KMS-11 (cell line): ENCODE results near the gene SPARCL1.
"Not testable (repeated sequence)": the region's sequence is repeated elsewhere in the genome, so short reads cannot be mapped to it uniquely, and the experiment has no call there.

Experiments used
- H2AFZ ChIP-seq: fragments of 200-600 bp; sonication (generic); 2 replicates; pipeline ENCODE4 v1.6.1; 2016; ENCODE audit warnings: antibody characterized with exemption, mixed run types, low read depth
- H3K27ac ChIP-seq: fragments of 200-600 bp; sonication (generic); 2 replicates; pipeline ENCODE4 v1.6.1; 2016; ENCODE audit warnings: mild to moderate bottlenecking, mixed run types
- H3K27me3 ChIP-seq: fragments of 200-600 bp; sonication (generic); 2 replicates; pipeline ENCODE4 v1.6.1; 2017; ENCODE audit warnings: mild to moderate bottlenecking, low read depth, mixed run types, moderate library complexity; ENCODE audit not compliant: insufficient read depth
- H3K36me3 ChIP-seq: fragments of 200-600 bp; sonication (generic); 2 replicates; pipeline ENCODE4 v1.6.1; 2017; ENCODE audit warnings: mild to moderate bottlenecking, mixed run types; ENCODE audit not compliant: insufficient read depth
- H3K4me1 ChIP-seq: fragments of 200-600 bp; sonication (generic); 2 replicates; pipeline ENCODE4 v1.6.1; 2016; ENCODE audit warnings: mild to moderate bottlenecking, low read depth, mixed run types; ENCODE audit not compliant: poor library complexity, severe bottlenecking
- H3K4me2 ChIP-seq: fragments of 200-600 bp; sonication (generic); 2 replicates; pipeline ENCODE4 v1.7.0; 2016; ENCODE audit warnings: mild to moderate bottlenecking, mixed run types
- H3K4me3 ChIP-seq: fragments of 200-600 bp; sonication (generic); IDR thresholded peaks from 2 replicates; pipeline ENCODE4 v1.6.1; 2017; ENCODE audit warnings: low read depth, low read length, mixed read lengths; ENCODE audit not compliant: insufficient read depth
- H3K79me2 ChIP-seq: fragments of 200-600 bp; sonication (generic); 2 replicates; pipeline ENCODE4 v1.6.1; 2016; ENCODE audit warnings: low read depth, mixed run types; ENCODE audit not compliant: insufficient read depth
- H3K9ac ChIP-seq: fragments of 200-600 bp; sonication (generic); 2 replicates; pipeline ENCODE4 v1.6.1; 2016; ENCODE audit warnings: mild to moderate bottlenecking, mixed run types
- H4K20me1 ChIP-seq: fragments of 200-600 bp; sonication (generic); 2 replicates; pipeline ENCODE4 v1.6.1; 2016; ENCODE audit warnings: mild to moderate bottlenecking, mixed run types; ENCODE audit not compliant: insufficient read depth
- TF ChIP-seq, protein P1 (sequence below): fragments of 200-600 bp; sonication (generic); conservative IDR thresholded peaks from 2 replicates; pipeline ENCODE4 v1.6.1; 2017; ENCODE audit warnings: low read depth, mild to moderate bottlenecking, antibody characterized with exemption, low read length, moderate library complexity, mixed read lengths

SPARCL1 gene

DNA sequence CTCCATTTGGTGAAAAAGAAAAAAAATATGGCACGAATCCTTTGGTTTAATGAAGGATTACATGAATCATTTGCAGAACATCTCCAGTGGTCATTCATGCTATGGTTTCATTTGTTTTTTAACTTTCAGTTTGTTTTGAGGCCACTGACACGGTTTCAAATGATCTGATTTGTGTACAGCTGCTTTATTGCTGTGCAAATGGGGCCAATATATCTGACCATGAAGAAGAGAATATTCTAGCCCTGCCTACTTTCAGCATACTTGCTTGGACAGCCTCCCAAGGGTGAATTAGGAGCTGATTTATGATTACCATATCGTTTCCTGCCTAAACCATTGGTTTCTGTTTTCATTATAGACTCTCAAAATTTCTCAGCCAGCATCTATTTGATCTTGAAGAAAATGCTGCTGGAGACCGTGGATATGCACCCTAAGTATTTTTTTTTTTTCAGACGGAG, 30.7 kb downstream of the SPARCL1 start:
- Histone ChIP-seq H2AFZ (no peak overlapping the region), H3K27ac (no peak overlapping the region), H3K9ac (no peak overlapping the region), H3K4me2 (no peak overlapping the region), H3K4me3 (no peak overlapping the region), H3K79me2 (no peaks in the 10 kb centered on the region), H3K36me3 (no peaks in the 10 kb centered on the region), H4K20me1 (no peaks in the 10 kb centered on the region), H3K4me1 (no peaks in the 10 kb centered on the region), H3K27me3 (no peaks in the 10 kb centered on the region)
- TF ChIP-seq, protein P1, sequence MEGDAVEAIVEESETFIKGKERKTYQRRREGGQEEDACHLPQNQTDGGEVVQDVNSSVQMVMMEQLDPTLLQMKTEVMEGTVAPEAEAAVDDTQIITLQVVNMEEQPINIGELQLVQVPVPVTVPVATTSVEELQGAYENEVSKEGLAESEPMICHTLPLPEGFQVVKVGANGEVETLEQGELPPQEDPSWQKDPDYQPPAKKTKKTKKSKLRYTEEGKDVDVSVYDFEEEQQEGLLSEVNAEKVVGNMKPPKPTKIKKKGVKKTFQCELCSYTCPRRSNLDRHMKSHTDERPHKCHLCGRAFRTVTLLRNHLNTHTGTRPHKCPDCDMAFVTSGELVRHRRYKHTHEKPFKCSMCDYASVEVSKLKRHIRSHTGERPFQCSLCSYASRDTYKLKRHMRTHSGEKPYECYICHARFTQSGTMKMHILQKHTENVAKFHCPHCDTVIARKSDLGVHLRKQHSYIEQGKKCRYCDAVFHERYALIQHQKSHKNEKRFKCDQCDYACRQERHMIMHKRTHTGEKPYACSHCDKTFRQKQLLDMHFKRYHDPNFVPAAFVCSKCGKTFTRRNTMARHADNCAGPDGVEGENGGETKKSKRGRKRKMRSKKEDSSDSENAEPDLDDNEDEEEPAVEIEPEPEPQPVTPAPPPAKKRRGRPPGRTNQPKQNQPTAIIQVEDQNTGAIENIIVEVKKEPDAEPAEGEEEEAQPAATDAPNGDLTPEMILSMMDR: no peak

DNA sequence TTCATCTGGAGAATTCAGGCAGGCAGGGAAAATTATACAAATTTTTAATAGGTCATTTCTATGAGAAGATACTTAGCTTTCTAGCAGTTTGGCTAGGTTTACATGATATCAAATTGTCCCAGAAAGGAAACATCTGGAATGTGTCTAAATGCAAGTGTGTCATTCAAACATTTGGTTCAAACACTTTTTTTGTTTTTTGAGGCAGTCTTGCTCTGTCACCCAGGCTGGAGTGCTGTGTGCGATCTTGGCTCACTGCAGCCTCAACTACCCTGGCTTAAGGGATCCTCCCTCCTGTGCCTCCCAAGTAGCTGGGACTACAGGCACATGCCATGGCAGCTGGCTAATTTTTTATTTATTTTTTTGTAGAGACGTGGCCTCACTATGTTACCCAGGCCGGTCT, 31.6 kb downstream of the SPARCL1 start:
- H3K9ac ChIP-seq: no peak overlapping the region
- TF ChIP-seq, protein P1: no peak; the same call in 1 of the 2 replicates
- H3K27me3 ChIP-seq: no peaks in the 10 kb centered on the region
- no peak overlapping the region for H3K27ac ChIP-seq
- H3K4me3 ChIP-seq: no peak overlapping the region
- H3K79me2 ChIP-seq: no peaks in the 10 kb centered on the region
- H4K20me1 ChIP-seq: no peaks in the 10 kb centered on the region
- no peaks in the 10 kb centered on the region for H3K36me3 ChIP-seq
- H3K4me2 ChIP-seq: no peak overlapping the region
- H3K4me1 ChIP-seq: no peaks in the 10 kb centered on the region
- no peak overlapping the region for H2AFZ ChIP-seq

DNA sequence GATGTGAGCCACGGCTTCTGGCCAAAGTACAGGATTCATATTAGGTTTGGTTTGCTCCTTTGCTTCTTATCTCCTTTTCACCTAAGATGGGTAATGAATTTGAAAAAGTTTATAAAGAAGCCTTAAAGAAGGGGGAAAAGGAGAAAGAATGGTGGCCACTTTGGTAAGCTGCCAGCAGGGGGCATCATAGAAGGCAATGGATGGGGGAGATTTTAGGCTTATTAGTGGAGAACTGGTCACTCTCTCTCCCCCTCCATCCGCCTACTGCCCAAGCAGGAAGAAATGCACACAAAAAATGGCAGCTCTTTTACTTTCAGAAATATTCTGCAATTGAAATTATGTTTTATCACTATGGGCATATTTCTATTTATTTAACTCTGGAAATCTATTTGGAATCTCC, 32.0 kb downstream of the SPARCL1 start:
- TF ChIP-seq, protein P1: peak; percentile 77
- H3K79me2 ChIP-seq: no peaks in the 10 kb centered on the region

DNA sequence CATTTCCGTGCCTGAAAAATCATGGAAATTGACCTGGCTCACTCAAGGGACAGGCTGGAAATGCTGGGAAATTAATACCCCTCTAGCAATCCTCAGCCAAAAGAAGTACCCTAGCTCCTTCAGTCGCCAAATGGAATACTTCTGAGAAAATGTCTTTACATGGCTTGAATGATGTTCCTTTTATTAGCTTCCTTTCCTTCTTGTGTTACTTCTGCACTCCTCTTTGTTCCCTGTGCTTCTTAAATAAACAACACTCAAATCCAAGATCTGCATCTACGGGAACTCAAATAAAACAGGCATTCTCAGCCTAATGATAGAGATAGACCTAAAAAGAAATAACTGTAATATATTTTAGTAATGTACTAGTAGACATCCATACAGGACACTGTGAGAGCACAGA, 36.1 kb downstream of the SPARCL1 start:
- Histone ChIP-seq H3K27me3 (no peaks in the 10 kb centered on the region), H3K27ac (no peak overlapping the region), H3K9ac (no peak overlapping the region), H3K4me2 (no peak overlapping the region), H3K4me3 (no peak overlapping the region), H3K79me2 (no peaks in the 10 kb centered on the region), H3K4me1 (no peaks in the 10 kb centered on the region), H3K36me3 (no peaks in the 10 kb centered on the region), H2AFZ (no peak overlapping the region), H4K20me1 (no peaks in the 10 kb centered on the region)
- TF ChIP-seq, protein P1: no peak

More for the DNA sequence above, 32.0 kb downstream of the SPARCL1 start:
- Histone ChIP-seq H3K4me1 (no peaks in the 10 kb centered on the region), H3K27me3 (no peaks in the 10 kb centered on the region), H4K20me1 (no peaks in the 10 kb centered on the region), H3K36me3 (no peaks in the 10 kb centered on the region), H3K4me2 (no peak overlapping the region), H3K9ac (no peak overlapping the region), H3K4me3 (no peak overlapping the region), H3K27ac (no peak overlapping the region), H2AFZ (no peak overlapping the region)

DNA sequence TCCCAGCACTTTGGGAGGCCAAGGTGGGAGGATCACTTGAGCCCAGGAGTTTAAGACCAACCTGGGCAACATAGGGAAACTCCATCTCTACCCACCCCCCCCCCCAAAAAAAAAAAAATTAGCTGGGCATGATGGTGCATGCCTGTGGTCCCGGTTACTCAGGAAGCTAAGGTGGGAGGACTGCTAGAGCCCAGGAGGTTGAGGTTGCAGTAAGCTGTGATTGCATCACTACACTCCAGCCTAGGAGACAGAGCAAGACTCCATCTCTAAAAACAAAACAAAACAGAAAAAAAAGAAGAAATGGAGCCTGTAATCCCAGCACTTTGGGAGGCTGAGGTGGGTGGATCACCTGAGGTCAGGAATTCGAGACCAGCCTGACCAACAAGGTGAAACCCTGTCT, 37.3 kb downstream of the SPARCL1 start:
- not testable (repeated sequence) for H2AFZ ChIP-seq, H4K20me1 ChIP-seq, H3K27me3 ChIP-seq, H3K4me2 ChIP-seq, H3K4me1 ChIP-seq, H3K27ac ChIP-seq, H3K9ac ChIP-seq, H3K4me3 ChIP-seq, H3K36me3 ChIP-seq, H3K79me2 ChIP-seq
